Hematopoietic multipotent progenitor cell treated with erythropoietin and hydrocortisone succinate and interleukin-3 and kit ligand, for 15 days (in vitro differentiated cells): ENCODE results near the gene PCGF1.
"Not testable (repeated sequence)": the region's sequence is repeated elsewhere in the genome, so short reads cannot be mapped to it uniquely, and the experiment has no call there.

ENCODE experiments used
- DNase-seq: peaks from one replicate; pipeline ENCODE4 v3.0.0-alpha.2; 2015; ENCODE audit warnings: low spot score

The PCGF1 gene

DNA sequence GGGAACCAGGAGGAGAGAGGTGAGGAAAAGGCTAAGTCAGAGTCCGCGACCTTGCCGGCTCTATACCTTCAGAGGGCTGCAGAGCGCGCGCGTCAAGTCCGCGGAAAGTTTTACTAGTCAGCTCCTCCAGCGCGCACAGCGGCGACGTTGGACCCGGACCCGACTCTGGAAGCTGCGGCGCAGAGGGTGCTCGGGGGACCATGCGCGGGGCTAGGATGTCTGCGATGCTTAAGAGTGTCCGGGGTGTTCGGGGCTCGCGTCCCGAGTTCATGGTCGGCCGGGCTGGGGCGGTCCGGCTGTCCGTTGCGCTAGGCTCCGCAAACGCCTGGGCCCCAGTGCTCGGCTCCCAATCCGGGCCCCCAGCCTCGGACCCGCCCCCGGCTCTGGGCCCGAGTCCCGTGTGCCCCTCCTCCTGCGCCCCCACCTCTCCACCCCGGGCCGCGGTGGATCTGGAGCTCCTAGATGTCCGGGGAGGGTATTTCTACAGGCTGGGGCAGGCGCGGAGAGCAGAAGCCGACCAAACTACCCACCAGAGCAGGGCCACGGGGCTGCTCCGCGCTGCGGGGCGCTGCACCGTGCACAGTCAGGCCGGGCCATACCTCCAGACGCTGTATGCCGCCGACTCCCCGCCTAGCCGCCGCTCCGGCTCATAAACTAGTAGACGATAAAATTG is 8.1 kb downstream of the PCGF1 start, which contains the start of gene LBX2:
Gene LBX2, minus strand, starts transcription at position 337 of the 673 bp plus-strand sequence. Its CDS starts 66 bp downstream, at position 271.
- no peak for DNase-seq

DNA sequence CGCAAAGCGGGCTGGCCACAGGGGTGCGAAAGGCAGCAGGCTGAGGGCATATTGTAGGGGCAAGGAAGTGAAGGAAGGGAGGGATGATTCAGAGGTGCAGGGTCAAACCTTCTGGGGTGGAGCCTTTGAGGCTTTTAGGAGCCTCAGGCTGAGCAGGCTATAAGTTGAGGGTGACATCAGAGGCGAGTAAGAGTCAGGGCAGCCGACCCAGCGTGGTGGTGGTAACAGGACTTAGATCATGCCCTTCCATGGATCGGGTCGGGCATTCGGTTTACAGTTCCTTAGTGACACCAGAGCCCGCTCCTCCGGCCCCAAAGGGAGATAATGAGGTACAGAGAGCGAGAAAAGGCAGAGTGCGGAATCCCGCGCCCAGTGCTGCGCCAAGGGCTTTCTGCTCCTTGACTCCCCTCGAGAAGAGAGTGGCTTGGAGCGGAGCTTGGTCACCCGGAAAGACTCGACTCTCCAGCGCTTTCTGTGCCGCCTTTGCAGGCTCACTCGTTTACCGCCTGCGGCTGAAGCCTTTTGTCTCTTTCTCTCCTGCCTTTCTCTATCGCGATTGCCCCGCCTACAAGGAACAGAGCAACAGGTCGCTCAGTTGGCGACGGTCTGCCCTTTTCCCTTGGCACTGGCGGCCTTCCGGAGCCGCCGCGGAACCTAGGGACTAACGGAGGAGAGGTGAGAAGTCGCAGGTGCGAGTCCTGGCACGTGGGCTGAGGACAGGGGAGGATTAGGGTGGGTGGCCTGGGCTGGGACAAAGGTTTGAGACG is 8.8 kb downstream of the PCGF1 start:
- no peak for DNase-seq

DNA sequence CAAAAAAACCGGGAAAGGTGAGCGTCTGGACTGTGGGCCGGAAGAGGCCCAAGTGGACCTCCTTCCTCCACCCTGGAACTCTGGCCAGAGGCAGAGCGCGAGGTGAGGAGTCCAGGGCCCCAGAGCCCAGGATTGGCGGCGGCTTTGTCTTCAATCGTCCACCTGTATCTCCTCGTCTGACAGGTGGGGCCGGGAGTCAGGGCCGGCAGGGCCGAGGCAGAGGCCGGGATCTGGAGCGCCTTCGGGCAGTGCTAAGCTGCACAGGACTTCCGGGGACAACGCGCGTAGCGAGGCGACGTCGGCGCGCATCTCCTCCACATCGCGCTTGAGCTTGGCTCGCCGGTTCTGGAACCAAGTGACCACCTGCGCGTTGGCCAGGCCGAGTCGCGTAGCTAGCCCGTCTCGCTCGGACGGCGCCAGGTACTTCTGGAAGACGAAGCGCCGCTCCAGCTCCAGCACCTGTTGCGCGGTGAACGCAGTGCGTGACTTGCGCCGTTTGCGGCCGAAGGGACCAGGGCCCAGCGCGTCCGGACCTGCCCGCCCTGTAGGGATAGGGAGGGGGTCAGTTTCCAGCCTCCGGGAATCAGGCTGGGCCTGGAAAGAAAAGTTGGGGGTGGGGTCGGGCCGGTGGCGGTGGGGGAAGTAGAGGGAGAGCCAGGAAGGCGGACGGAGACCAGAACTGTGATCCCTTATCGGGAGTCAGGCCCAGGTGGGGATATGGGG is 9.6 kb downstream of the PCGF1 start:
- DNase-seq: no peak

DNA sequence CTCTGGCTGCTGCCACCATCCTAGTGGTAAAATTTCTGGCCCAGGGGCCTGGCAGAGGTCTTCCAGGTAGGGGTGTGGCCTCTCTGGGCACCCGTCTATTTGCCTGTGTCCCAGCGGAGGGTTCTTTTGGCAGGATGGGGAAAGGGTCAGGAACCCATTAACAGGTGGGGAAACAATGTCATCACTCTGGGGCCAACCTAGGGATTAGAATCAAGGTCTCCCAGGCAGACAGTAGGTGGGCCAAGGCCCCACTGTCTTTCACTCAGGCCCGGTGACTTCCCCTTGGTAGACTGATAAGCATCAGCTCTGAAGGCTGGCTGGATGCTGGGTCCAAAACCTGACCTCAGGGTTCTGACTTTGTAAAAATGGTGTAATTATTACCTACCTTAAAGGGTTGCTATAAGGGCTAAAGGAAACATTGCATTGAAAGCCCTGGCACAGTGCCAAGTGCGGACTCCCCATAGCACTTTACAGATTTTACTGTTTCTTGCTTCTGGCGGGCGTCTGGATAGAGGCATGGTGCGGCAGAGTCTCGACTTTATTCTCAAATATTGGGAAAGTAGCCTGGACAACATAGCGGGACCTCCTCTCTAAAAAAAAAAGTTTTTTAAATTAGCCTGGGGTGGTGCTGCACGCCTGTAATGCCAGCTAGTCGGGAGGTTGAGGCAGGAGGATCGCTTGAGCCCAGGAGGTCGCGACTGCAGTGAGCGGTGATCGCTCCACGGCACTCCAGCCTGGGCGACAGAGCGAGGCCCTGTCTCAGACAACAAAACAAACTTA is 10.3 kb downstream of the PCGF1 start:
- peak; percentile 20 for DNase-seq

DNA sequence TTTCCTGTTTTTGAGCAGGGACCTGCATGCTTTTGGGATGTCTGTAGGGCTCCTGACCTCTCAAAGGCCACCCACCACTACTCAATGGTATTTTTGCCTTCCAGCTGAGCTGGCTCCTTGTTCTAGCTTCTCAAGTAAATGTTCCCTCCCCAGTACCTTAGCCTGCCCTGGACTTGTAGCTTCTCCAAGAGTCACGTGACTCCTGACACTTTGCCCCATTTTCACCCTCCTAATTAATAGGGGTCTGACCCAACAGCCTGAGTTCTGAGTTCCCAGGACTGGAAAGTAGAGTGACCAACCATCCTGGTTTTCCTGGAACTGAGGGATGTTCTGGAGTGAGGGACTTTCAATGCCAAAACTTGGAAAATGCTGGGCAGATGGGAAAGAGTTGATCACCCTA is 12.1 kb downstream of the PCGF1 start:
- DNase-seq: no peak

DNA sequence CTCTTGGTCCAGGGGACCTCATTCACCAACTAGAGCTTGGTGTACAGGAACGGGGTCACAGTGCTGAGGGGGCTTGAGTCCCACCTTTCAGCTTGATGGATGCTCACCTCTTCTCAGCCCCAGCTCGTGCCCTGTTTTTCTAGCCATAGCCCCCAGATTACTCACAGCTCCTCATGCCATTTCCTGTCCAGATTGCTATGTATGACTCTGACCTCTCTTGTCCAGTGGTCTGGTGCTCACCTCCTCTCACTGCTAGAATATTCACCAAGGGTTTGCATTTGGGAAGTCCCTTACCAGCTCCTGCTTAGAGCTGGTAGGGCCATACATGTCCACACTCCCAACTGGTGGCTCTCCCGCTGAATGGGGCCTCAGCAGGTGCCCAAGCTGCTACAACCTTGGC is 13.9 kb downstream of the PCGF1 start:
- no peak for DNase-seq

DNA sequence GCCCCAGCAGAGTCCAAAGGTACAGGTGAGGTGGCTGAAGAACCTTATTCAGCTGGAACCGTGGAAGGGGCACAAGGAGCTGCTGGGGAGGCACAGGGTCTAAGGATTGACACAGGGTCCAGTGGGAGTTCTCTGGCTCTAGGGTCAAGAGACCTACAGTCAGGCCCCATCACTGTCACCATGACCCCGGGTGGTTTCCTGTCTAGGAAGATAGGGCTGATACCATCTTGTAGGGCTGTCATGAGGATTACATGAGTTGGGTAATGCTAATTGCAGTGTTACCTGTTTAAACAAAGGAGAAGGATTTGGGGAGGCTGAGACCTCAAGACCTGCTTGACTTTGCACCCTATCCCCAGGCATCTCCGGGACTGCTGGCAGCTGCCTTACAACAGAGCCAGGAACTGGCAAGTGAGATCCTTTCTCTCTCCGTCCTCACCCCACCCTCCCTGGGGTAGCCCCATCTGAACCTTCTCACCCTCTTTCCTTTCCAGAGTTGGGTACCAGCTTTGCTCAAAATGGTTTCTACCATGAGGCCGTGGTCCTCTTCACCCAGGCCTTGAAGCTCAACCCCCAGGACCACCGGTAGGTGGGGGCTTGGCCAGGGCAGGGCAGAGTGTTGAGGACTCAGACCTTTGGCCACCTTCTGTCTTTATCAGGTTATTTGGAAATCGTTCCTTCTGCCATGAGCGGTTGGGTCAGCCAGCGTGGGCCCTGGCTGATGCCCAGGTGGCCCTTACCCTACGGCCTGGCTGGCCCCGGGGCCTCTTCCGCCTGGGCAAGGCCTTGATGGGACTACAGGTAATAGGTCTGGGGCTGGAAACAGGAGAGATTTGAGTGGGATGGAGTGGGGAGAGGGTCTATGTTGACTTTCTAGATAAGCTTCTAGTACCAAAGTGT is 15.6 kb downstream of the PCGF1 start:
- no peak for DNase-seq

DNA sequence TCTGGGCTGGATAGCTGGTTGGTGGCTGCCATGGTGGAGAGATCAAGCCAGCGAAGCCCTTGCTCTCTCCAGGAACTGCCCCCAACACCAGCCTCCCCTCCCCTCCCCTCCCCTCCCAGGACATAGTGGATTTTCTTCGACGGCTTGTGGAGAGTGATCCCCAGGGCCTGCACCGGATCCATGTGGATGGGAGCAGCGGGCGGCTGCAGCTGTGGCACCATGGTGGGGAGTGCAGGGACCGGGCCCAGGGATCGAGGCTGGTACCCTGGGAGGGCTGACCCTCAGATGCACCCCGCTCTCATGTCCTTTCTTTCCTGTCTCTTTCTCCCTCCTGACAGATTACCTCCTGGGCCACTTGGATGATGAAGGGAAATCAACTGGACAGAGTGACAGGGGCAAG is 17.6 kb downstream of the PCGF1 start:
- DNase-seq: no peak

DNA sequence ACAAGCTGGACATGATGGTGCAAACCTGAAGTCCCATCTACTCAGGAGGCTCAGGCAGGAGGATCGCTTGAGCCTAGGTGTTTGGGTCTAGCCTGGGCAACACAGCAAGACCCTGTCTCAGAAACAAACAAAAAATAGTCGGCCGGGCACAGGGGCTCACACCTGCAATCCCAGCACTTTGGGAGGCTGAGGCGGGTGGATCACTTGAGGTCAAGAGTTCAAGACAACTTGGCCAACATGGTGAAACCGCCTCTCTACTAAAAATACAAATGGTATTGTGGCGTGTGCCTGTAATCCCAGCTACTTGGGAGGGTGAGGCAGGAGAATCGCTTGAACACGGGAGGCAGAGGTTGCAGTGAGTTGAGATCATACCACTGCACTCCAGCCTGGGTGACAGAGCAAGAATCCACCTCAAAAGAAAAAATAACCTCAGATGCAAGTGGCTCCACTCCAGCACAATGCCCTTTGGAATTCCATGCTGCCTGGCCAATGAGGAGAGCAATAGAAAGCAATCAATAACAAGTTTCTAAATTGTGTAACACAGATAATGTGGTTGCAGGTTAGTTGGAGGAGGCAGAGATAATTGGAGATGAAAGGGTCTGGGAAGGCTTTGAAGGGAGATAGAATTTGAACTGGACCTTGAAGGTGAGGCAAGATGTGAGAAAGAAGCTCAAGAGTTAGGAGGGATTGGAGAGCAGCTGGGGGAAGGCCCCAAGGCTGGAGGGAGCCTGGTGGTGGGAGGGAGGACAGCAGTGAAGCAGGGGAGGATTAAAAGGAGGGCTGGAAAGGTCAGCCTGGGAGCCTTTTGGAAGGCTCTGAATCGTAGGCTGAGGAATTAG is 18.6 kb downstream of the PCGF1 start:
- no peak for DNase-seq

DNA sequence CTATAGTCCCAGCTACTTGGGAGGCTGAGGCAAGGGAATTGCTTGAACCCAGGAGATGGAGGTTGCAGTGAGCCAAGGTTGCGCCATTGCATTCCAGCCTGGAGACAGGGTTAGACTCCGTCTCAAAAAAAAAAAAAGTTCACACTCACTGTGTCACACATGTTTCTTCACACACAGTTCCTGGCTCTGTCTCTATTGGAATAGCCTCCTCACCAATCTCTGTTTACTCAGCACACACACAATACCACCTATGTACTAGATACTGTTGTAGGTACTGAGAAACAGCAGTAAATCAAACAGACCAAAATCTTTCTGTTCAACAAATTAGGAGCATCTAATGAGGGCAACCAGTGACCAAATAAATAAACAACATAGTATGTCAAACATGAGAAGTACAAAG is 21.4 kb downstream of the PCGF1 start:
- DNase-seq: no peak

DNA sequence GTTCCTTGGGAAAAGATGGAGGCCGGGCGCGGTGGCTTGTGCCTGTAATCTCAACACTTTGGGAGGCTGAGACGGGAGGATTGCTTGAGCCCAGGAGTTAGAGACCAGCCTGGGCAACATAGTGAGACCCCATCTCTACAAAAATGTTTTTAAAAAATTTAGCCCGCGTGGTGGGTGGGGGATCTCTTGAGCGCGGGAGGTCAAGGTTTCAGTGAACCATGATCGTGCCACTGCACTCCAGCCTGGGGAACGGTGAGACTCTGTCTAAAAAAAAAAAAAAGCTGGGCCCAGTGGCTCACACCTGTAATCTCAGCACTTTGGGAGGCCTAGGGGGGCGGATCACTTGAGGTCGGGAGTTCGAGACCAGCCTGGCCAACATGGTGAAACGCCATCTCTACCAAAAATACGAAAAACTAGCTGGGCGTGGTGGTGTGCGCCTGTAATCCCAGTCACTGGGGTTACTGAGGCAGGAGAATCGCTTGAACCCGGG is 23.8 kb downstream of the PCGF1 start:
- DNase-seq: not testable (repeated sequence)

DNA sequence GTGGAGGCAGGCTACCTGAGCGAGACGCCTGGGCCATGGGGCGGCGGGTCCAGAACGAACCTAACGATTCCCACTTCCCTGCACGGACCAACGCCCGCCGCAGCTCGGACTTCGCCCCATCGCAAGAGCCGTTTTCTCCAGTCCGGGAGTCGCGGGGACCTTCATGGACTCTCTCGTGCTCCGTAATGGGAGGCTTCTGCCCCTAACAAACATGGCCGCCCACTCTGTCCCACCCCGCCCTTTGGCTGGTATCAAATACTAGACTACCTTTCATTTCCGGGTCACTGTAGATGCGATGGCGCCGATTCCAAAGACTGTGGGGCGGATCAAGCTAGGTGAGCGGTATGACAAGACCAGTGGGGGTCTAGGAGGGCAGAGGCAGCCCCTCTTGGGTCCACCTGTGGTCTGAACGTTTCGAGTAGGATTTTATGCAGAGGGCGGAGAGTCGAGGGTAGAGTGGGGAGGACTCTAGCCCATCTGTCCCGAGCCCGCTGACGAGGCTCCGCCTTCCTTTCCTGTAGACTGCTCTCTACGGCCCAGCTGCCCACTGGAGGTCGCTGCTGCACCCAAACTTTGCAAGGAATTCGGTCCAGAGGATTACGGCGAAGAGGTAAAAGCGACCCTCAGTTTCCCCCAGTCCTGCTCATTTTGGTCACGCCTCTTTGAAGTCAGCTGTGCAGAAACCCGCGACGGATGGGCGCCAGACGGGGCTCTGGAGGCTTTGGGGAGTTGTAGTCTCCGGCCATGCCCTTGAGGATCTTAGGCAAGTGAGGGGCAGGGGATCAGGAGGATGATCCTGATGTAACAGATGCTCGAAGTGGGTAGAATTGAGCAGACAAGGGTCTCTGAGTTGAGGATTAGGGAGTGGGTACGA is 24.5 kb downstream of the PCGF1 start, which contains the start of the genes CCDC142 and TTC31:
Gene CCDC142, minus strand, starts transcription at position 198 of the 874 bp plus-strand sequence. Its CDS starts 161 bp downstream, at position 37.
Gene TTC31, plus strand, starts transcription at position 281 of the 874 bp plus-strand sequence. Its CDS starts 15 bp downstream, at position 296.
- DNase-seq: peak; percentile 98

DNA sequence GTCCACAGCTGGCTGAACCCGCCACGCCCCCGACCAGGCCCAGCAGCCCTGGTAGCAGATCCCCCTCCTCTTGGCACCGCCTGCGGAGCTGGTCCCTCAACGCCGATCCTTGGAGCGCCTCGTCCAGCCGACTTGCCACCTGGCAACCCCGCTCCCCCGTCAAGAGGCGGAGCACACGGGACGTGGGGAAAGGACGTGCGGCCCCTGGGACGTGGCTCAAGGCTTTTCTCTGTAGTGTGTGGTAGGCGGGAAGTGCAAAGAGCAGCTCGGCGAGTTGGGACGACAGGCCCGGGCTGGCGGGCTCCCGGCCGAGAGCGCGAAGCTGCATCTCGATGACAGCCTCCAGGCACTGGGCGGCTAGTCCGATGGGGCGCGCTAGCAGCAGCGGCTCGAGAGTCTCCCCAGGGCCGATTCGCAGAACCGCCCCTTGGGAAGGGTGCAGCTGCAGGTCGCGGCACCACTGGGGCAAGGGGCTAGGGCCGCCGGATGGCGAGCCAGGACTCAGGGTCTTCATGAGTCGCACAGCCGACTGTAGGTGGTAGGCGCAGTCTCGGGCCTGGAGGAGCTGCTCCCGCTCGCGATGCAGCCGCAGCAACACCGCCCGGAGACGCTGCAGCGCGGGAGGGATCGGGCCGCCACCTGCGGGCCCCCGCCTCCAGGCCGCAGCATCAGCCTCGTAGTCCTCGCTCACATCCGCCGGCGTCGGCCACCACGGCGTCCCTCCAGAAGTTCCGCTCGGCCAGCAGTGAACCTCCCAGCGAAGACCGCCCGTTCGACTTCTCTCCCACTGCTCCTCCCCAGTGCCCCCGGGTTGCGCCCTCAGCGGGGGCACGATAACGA is 25.3 kb downstream of the PCGF1 start:
- peak; percentile 18 for DNase-seq

DNA sequence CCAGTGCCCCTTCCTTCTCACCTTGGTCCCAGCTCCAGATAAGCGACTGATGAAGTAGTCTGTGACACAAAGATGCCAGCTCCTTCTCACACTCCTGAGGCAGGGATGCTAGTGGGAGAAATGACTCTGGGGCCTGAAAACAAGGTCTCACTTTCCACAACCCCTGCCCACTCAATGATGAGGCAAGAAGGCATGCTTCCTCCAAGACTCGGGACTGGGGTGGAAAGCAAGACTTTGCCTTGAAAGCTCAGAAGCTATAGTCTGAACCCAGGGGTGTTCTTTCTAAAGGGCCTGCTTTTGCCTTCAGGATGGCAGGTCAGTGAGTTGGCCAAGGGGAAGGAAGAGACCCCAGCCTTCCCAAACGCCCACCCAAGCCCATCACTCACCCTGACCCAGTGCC is 26.1 kb downstream of the PCGF1 start:
- no peak for DNase-seq

DNA sequence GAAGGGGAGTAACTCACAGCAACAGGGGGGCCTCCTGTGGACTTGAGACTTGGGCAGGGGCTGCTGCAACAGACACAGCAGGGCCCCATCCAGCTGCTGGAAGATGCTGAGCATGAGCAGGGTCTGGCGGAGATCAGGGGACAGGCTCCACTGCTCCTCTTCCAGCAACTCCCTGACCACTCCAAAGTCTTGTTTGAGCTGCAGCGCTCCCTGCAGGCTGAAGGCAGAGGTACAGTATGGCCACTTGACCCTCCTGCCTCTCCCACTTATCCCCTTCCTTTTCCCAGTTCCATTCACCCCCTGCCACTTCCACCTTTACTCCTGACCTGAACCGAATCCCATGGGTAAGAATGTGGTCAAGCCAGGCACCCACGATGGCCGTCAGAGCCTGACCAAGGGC is 32.6 kb downstream of the PCGF1 start:
- no peak for DNase-seq

DNA sequence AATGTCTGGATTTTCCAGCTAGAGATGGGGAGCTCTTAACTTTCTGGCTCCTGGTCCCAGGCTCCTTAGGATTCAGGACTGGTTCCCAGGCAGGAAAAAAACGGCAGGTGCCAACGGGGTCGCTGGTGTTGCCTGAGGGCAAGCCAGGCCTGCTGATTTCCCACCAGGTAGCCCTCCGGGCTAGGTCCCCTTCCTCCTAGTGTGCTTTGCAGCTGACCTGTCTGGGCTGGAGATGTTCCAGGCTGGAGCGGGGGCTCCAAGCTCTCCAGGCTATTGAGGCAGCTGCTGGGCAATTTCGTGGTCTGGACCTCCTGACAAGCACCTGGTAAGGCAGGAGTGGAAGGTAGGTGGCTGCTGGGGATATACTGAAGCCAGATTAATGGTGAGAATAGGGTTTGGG is 33.0 kb downstream of the PCGF1 start:
- DNase-seq: no peak

DNA sequence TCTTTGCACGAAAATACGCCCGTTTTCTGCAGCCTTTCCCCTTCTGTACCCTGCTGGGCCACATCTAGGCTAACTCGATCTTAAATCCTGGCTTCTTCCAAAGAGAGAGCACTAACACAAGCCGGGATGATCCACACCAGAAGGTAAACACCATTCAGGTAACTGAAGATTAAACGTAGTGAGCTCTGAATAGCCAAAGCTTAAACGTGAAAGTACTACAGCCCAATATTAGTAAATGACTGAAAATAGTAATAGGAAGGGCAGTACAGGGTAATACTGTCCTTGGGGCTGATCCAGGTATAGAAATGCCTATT is 34.6 kb downstream of the PCGF1 start:
- DNase-seq: no peak
